PC-3 (cell line): ENCODE measurements around the gene SMARCAL1. TPM values are rescaled to one million over a fixed set of nuclear protein-coding genes. Genes with fewer than 3 reads are reported as not detected.

Experiments used
- ATAC-seq: fragments of 200-7000 bp; cut with Tn5 transposase; 2 replicates; pipeline ENCODE4 v1.9.1; 2020; ENCODE audit warnings: mild to moderate bottlenecking, moderate library complexity
- BruUV-seq: library from RNA; stranded (reverse); fragments of 400-500 nt; replicated peaks from 2 replicates; lab custom pipeline; 2021; lab: Mats Ljungman, UMichigan
- CTCF ChIA-PET: fragments of 300-600 bp; sonication (Branson Sonifier 250); formaldehyde crosslinking; loops from one replicate; lab custom pipeline; 2022; ENCODE audit warnings: antibody characterized with exemption; lab: Charles Lee
- POLR2A ChIA-PET: fragments of 300-600 bp; sonication (Branson Sonifier 250); formaldehyde crosslinking; loops from one replicate; lab custom pipeline; 2022; ENCODE audit warnings: antibody characterized with exemption; ENCODE audit not compliant: unreplicated experiment; lab: Charles Lee
- DNase-seq: peaks from one replicate; pipeline ENCODE4 v3.0.0-alpha.2; 2015
- H2AFZ ChIP-seq: fragments of 300-600 bp; sonication (generic); 2 replicates; pipeline ENCODE4 v1.6.0; 2016; ENCODE audit warnings: antibody characterized with exemption, low read length
- H3F3A ChIP-seq: fragments of 300-600 bp; sonication (generic); one replicate; pipeline ENCODE4 v1.6.0; 2017; ENCODE audit warnings: antibody characterized with exemption, low read length, control low read depth, mild to moderate bottlenecking; ENCODE audit not compliant: unreplicated experiment
- H3K27ac ChIP-seq: fragments of 300-600 bp; sonication (generic); 2 replicates; pipeline ENCODE4 v1.5.1; 2016; ENCODE audit warnings: mild to moderate bottlenecking, low read length
- H3K27me3 ChIP-seq: fragments of 300-600 bp; sonication (generic); 2 replicates; pipeline ENCODE4 v1.6.1; 2016; ENCODE audit warnings: low read length, mixed read lengths
- H3K36me3 ChIP-seq: fragments of 300-600 bp; sonication (generic); 2 replicates; pipeline ENCODE4 v1.6.1; 2016; ENCODE audit warnings: low read depth, mixed run types, low read length, mixed read lengths
- H3K4me1 ChIP-seq: fragments of 300-600 bp; sonication (generic); 2 replicates; pipeline ENCODE4 v1.5.1; 2016; ENCODE audit warnings: low read length; ENCODE audit not compliant: insufficient read depth
- H3K4me2 ChIP-seq: fragments of 300-600 bp; sonication (generic); 2 replicates; pipeline ENCODE4 v1.6.0; 2016; ENCODE audit warnings: low read length
- H3K4me3 ChIP-seq: fragments of 300-600 bp; sonication (generic); 2 replicates; pipeline ENCODE4 v1.5.1; 2016; ENCODE audit warnings: mild to moderate bottlenecking, low read length, mixed read lengths
- H3K79me2 ChIP-seq: fragments of 300-600 bp; sonication (generic); 2 replicates; pipeline ENCODE4 v1.6.1; 2017; ENCODE audit warnings: low read length, mixed read lengths
- H3K9ac ChIP-seq: fragments of 300-600 bp; sonication (generic); 2 replicates; pipeline ENCODE4 v1.6.0; 2016; ENCODE audit warnings: mild to moderate bottlenecking, low read length
- H3K9me2 ChIP-seq: fragments of 300-600 bp; sonication (generic); replicated peaks from 2 replicates; pipeline ENCODE4 v1.6.1; 2016; ENCODE audit warnings: mixed run types, low read length, mixed read lengths
- H3K9me3 ChIP-seq: fragments of 300-600 bp; sonication (generic); 2 replicates; pipeline ENCODE4 v1.6.1; 2016; ENCODE audit warnings: low read length, mixed read lengths
- H4K20me1 ChIP-seq: fragments of 300-600 bp; sonication (generic); 2 replicates; pipeline ENCODE4 v1.6.1; 2016; ENCODE audit warnings: low read length, mixed read lengths
- EZH2 ChIP-seq: fragments of 300-600 bp; sonication (generic); IDR thresholded peaks from one replicate; pipeline ENCODE4 v1.6.1; 2017; ENCODE audit warnings: antibody characterized with exemption, mild to moderate bottlenecking, low read length; ENCODE audit not compliant: unreplicated experiment
- EZH2phosphoT487 ChIP-seq: fragments of 300-600 bp; sonication (generic); IDR thresholded peaks from 2 replicates; pipeline ENCODE4 v1.6.1; 2018; ENCODE audit warnings: mild to moderate bottlenecking, antibody characterized with exemption, low read length, borderline replicate concordance
- intact Hi-C: fragments of 100-400 bp; cut with micrococcal nuclease; formaldehyde crosslinking; loops from 2 replicates; pipeline ENCODE4 v1.9.0; 2023
- total RNA-seq: library from RNA; depleted of rRNA; stranded (reverse); fragments of >200 nt; gene quantifications from 2 replicates; pipeline ENCODE4 v1.2.3, GENCODE V29; 2014
- TF ChIP-seq, protein P1 (sequence below): fragments of 300-600 bp; sonication (generic); conservative IDR thresholded peaks from 2 replicates; pipeline ENCODE4 v1.5.1; 2017; ENCODE audit warnings: antibody characterized with exemption, low read depth, mild to moderate bottlenecking, low read length

The SMARCAL1 gene
- total RNA-seq, 1 experiment from 2014 or later: 8.3 TPM

DNA sequence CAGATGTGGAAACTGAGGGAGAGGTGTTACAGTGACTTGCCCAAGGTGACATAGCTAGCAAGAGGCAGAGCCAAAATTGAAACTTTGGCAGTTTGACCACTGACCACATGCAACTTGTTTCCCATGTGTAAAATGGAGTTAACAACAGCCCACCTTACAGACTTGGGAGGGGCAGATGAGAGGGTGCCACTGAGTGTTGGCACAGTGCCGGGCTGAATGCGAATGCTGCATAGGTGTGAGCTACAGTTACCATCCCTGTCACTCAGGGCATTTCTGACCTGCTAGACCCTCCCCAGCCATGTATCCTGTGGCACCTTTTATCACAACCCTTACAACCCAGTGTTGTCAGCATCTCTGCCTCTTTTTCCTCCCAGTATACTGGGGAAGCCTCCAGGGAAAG, 10.8 kb downstream of the SMARCAL1 start:
- no peak for ATAC-seq
- Histone ChIP-seq H3K4me3 (no peak overlapping the region), H3K4me1 (peaks cover 12% of the 10 kb centered on the region), H3K27ac (no peak overlapping the region), H3K9me3 (no peaks in the 10 kb centered on the region), H3K36me3 (peaks cover 29% of the 10 kb centered on the region), H3K4me2 (no peak overlapping the region), H3K9me2 (no peaks in the 10 kb centered on the region), H3K79me2 (no peaks in the 10 kb centered on the region), H2AFZ (no peak overlapping the region), H3K9ac (no peak overlapping the region), H3K27me3 (no peaks in the 10 kb centered on the region), H4K20me1 (no peaks in the 10 kb centered on the region), H3F3A (no peaks in the 10 kb centered on the region)
- POLR2A ChIA-PET: no interaction called here
- CTCF ChIA-PET: no interaction called here
- TF ChIP-seq EZH2 (no peak), EZH2phosphoT487 (no peak)
- TF ChIP-seq, protein P1, sequence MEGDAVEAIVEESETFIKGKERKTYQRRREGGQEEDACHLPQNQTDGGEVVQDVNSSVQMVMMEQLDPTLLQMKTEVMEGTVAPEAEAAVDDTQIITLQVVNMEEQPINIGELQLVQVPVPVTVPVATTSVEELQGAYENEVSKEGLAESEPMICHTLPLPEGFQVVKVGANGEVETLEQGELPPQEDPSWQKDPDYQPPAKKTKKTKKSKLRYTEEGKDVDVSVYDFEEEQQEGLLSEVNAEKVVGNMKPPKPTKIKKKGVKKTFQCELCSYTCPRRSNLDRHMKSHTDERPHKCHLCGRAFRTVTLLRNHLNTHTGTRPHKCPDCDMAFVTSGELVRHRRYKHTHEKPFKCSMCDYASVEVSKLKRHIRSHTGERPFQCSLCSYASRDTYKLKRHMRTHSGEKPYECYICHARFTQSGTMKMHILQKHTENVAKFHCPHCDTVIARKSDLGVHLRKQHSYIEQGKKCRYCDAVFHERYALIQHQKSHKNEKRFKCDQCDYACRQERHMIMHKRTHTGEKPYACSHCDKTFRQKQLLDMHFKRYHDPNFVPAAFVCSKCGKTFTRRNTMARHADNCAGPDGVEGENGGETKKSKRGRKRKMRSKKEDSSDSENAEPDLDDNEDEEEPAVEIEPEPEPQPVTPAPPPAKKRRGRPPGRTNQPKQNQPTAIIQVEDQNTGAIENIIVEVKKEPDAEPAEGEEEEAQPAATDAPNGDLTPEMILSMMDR: no peak
- BruUV-seq: no TSS peak
- DNase-seq: no peak
- intact Hi-C loops: no loop called here

DNA sequence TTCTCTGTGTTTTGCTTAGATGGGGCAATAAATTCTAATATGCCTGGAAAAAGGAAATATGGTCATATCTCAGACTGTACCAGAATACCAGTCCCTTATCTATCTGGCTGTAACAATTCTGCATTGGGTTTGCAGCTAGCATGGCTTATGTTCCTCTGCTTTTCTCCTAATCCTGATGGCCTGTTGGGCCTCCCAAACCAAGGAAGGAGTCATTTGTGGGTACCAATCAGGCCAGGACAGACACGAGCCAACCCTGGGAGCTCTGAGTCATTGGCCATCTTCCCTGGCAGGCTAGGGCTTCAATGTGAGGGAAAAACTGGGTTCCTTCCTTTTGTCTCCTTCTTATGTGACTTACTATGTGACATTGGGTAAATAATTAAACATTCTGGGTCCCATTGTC, 12.0 kb downstream of the SMARCAL1 start:
- H4K20me1 ChIP-seq: no peaks in the 10 kb centered on the region
- no peaks in the 10 kb centered on the region for H3F3A ChIP-seq
- ATAC-seq: no peak
- no peak overlapping the region for H3K4me3 ChIP-seq
- no peak for TF ChIP-seq EZH2
- TF ChIP-seq EZH2phosphoT487: no peak
- TF ChIP-seq, protein P1: no peak
- no peak overlapping the region for H3K4me2 ChIP-seq
- peaks cover 29% of the 10 kb centered on the region for H3K36me3 ChIP-seq
- no peak for DNase-seq
- CTCF ChIA-PET: no interaction called here
- intact Hi-C loops: no loop called here
- H3K9ac ChIP-seq: no peak overlapping the region
- no peak overlapping the region for H2AFZ ChIP-seq
- H3K27ac ChIP-seq: no peak overlapping the region
- no TSS peak for BruUV-seq
- peaks cover 12% of the 10 kb centered on the region for H3K4me1 ChIP-seq
- H3K79me2 ChIP-seq: no peaks in the 10 kb centered on the region
- no peaks in the 10 kb centered on the region for H3K27me3 ChIP-seq
- no peaks in the 10 kb centered on the region for H3K9me2 ChIP-seq
- POLR2A ChIA-PET: no interaction called here
- H3K9me3 ChIP-seq: no peaks in the 10 kb centered on the region

DNA sequence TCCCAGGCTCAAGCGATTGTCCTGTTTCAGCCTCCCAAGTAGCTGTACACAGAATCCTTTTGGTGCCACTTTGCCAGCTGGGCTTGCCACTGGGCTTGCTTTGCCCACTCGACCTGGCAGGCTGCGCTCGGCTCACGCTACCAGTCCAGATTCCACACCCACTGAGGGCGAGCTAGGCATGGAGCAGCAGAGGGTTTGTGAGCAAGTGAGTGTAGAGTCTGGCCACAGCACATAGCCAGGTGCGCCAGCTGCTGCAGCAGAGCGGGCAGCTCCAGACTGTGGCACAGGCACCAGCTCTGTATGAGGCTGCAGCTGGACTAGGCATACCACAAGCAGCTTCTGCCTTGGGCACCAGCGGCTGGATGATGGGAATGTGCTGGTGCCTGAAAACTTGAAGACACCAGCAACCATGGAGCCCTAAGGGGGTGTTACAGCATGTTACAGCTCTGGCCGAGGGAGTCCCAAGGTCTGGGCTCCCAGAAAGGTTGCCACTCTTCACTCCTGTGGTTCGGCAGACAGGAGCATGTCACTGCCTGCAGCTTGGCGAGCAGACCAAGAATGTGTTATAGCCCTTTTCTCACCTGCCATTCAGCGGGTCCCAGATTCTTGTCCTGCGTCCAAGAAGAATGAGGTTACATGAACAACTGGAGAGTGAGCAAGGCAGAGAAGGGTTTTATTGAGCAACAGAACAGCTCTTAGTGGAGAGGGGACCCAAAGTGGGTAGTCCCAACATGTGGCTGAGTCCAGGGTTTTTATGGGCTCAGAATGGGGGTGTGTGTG, 12.9 kb downstream of the SMARCAL1 start:
- H3K27ac ChIP-seq: no peak overlapping the region
- ChIA-PET CTCF (no interaction called here), POLR2A (no interaction called here)
- ATAC-seq: no peak
- H3K9me2 ChIP-seq: no peaks in the 10 kb centered on the region
- no peak for DNase-seq
- no peaks in the 10 kb centered on the region for H3K27me3 ChIP-seq
- intact Hi-C loops: no loop called here
- TF ChIP-seq EZH2 (no peak), EZH2phosphoT487 (no peak)
- TF ChIP-seq, protein P1: no peak
- H3K36me3 ChIP-seq: peaks cover 26% of the 10 kb centered on the region
- no peaks in the 10 kb centered on the region for H3K9me3 ChIP-seq
- no peak overlapping the region for H2AFZ ChIP-seq
- no peaks in the 10 kb centered on the region for H4K20me1 ChIP-seq
- no TSS peak for BruUV-seq
- no peaks in the 10 kb centered on the region for H3F3A ChIP-seq
- H3K4me2 ChIP-seq: no peak overlapping the region
- no peak overlapping the region for H3K4me3 ChIP-seq
- H3K4me1 ChIP-seq: peaks cover 12% of the 10 kb centered on the region
- H3K79me2 ChIP-seq: no peaks in the 10 kb centered on the region
- H3K9ac ChIP-seq: no peak overlapping the region
